ENCODE results near the gene LSS. TPM values are rescaled to one million over a fixed set of nuclear protein-coding genes. Genes with fewer than 3 reads are reported as not detected.

Gene LSS
- total and polyA plus RNA-seq, 2 donors from 2014 or later: 15.8 to 24.6 TPM

DNA sequence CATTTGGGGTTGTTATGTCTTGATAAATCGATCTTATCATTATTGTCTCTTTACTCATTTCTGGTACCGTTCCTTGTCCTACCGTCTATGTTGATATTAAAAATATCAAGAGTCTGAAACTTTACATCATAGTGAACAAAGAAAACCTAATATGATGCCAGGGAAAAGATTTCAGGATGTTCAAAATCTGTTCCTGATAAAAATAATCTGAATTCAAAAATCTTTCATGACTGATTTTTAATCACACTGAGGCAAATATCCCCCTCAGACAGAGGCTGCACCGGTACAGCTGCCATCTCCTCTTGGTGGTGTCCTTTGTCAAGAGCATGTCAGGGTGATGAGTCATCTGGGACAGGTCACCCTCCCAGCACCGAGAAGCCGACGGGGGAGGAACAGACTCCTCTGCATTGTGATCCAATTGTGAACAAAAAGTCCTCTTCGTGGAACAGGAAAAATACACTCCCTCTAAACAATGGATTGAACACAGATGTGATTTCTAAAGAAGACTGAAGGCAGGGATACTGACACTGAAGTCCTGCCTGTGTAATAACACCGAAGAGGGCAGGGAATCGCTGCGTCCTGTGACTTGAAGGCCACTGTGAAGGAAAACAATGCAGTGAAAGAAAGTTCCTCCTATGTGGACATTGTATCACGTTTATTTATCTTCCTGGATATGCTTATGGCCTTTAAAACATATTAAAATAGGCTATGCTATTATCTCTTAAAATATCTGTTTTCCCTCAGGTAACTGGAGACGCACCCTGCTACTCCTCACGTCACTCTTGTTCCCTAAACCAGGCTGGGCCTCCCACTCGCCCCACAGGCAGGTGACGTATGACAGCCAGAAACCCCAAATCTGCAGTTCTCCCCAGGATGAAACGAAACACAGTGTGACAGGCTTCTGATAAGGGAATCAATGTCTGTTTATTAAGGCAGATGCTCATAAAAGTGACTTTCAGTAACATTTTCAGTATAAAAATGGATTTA is 40.1 kb downstream of the LSS start:
- Histone ChIP-seq H3K27ac (ENCODE audit: low read depth in 2 of 2, low read length in 2 of 2) (no peak overlapping the region), H3K27me3 (ENCODE audit: control insufficient read depth, insufficient read depth, low read length) (no peaks in the 10 kb centered on the region), H3K4me1 (ENCODE audit: control insufficient read depth in 2 of 3, insufficient read depth in 2 of 3, low read depth in 1 of 3, low read length in 3 of 3) (peaks cover 0 to 4% (median 0%) of the 10 kb centered on the region in 3 donors), H3K9me3 (ENCODE audit: control insufficient read depth in 2 of 3, insufficient read depth in 1 of 3, low read length in 3 of 3) (no peaks in the 10 kb centered on the region), H3K4me3 (ENCODE audit: low read length in 3 of 3) (no peak overlapping the region), H3K9ac (ENCODE audit: low read length in 3 of 3) (no peak overlapping the region), H3K36me3 (ENCODE audit: control insufficient read depth in 2 of 3, insufficient read depth in 3 of 3, low read length in 3 of 3) (peaks cover 3 to 12% (median 7%) of the 10 kb centered on the region in 3 donors)
- TF ChIP-seq, protein P1, sequence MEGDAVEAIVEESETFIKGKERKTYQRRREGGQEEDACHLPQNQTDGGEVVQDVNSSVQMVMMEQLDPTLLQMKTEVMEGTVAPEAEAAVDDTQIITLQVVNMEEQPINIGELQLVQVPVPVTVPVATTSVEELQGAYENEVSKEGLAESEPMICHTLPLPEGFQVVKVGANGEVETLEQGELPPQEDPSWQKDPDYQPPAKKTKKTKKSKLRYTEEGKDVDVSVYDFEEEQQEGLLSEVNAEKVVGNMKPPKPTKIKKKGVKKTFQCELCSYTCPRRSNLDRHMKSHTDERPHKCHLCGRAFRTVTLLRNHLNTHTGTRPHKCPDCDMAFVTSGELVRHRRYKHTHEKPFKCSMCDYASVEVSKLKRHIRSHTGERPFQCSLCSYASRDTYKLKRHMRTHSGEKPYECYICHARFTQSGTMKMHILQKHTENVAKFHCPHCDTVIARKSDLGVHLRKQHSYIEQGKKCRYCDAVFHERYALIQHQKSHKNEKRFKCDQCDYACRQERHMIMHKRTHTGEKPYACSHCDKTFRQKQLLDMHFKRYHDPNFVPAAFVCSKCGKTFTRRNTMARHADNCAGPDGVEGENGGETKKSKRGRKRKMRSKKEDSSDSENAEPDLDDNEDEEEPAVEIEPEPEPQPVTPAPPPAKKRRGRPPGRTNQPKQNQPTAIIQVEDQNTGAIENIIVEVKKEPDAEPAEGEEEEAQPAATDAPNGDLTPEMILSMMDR (IDR thresholded peaks at IDR 0.05; ENCODE audit: borderline replicate concordance, extremely low read depth, insufficient read depth): no peak
- peak; percentile 58 to 77 (median 69) for DNase-seq
- intact Hi-C loops (cut with DNase I): no loop called here
- no peak for FAIRE-seq

DNA sequence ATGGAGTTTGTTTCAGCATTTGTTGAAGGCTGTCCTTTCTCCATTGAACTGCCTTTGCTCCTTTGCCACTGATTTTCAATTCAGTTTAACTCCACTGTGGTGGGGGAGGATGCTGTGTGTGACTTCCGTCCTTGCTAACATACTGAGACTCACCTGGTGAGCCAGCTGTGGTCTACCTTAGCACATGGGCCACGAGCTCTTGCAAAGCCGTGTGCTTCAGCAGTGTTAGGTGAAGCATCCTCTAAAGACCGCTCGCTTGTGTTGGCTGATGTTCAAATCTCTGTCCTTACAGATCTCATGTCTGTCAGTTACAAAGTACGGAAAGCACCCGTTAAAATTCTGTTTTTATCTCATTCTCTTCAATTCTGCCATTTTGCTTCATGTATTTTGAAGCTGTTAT is 40.8 kb downstream of the LSS start:
- H3K4me1 ChIP-seq (ENCODE audit: control insufficient read depth in 2 of 3, insufficient read depth in 2 of 3, low read depth in 1 of 3, low read length in 3 of 3): peaks cover 0 to 4% (median 0%) of the 10 kb centered on the region in 3 donors
- H3K9me3 ChIP-seq (ENCODE audit: control insufficient read depth in 2 of 3, insufficient read depth in 1 of 3, low read length in 3 of 3): no peaks in the 10 kb centered on the region
- DNase-seq (no peak), FAIRE-seq (no peak)
- no peak overlapping the region for H3K4me3 ChIP-seq (ENCODE audit: low read length in 3 of 3)
- intact Hi-C loops (cut with DNase I): no loop called here
- H3K27ac ChIP-seq (ENCODE audit: low read depth in 2 of 2, low read length in 2 of 2): no peak overlapping the region
- H3K9ac ChIP-seq (ENCODE audit: low read length in 3 of 3): no peak overlapping the region
- H3K27me3 ChIP-seq (ENCODE audit: control insufficient read depth, insufficient read depth, low read length): no peaks in the 10 kb centered on the region
- TF ChIP-seq, protein P1 (IDR thresholded peaks at IDR 0.05; ENCODE audit: borderline replicate concordance, extremely low read depth, insufficient read depth): no peak
- H3K36me3 ChIP-seq (ENCODE audit: control insufficient read depth in 2 of 3, insufficient read depth in 3 of 3, low read length in 3 of 3): peaks cover 0 to 7% (median 0%) of the 10 kb centered on the region in 3 donors

DNA sequence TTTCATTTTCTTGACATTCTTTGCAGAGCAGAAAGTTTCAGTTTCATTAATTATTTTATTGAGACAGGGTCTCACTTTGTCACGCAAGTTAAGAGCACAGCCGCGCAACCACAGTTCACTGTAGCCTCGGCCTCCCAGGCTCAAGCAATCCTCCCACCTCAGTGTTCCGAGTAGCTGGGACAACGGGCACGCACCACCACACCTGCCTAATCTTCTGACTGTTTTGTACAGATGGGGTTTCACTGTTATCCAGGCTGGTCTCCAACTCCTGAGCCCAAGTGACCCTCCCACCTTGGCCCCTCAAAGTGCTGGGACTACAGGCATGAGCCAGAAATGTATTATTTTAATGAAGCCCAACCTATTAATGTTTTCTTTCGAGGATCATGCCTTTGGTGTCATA is 41.3 kb downstream of the LSS start:
- intact Hi-C loops (cut with DNase I): no loop called here
- peaks cover 0 to 4% (median 0%) of the 10 kb centered on the region in 3 donors for H3K36me3 ChIP-seq (ENCODE audit: control insufficient read depth in 2 of 3, insufficient read depth in 3 of 3, low read length in 3 of 3)
- FAIRE-seq: no peak
- H3K4me1 ChIP-seq (ENCODE audit: control insufficient read depth in 2 of 3, insufficient read depth in 2 of 3, low read depth in 1 of 3, low read length in 3 of 3): peaks cover 0 to 4% (median 0%) of the 10 kb centered on the region in 3 donors
- no peaks in the 10 kb centered on the region for H3K27me3 ChIP-seq (ENCODE audit: control insufficient read depth, insufficient read depth, low read length)
- peak in 3 of 5 donors; percentile 27 to 52 (median 43) for DNase-seq
- no peak overlapping the region for H3K27ac ChIP-seq (ENCODE audit: low read depth in 2 of 2, low read length in 2 of 2)
- TF ChIP-seq, protein P1 (IDR thresholded peaks at IDR 0.05; ENCODE audit: borderline replicate concordance, extremely low read depth, insufficient read depth): no peak
- no peaks in the 10 kb centered on the region for H3K9me3 ChIP-seq (ENCODE audit: control insufficient read depth in 2 of 3, insufficient read depth in 1 of 3, low read length in 3 of 3)
- no peak overlapping the region for H3K9ac ChIP-seq (ENCODE audit: low read length in 3 of 3)
- H3K4me3 ChIP-seq (ENCODE audit: low read length in 3 of 3): no peak overlapping the region

Measured in kidney (tissue), 14 donors.